Thymus (tissue), 11 donors: Measurements from ENCODE around the gene SYT8. TPM values are rescaled to one million over a fixed set of nuclear protein-coding genes. Genes with fewer than 3 reads are reported as not detected.

Experiments used
- DNase-seq, 9 donors: peaks; one replicate each; pipeline ENCODE4 v3.0.0-alpha.2; 2013; ENCODE audit warnings: low spot score in 9 of 9, low read depth in 6 of 9, missing footprints in 1 of 9
- H3K27ac ChIP-seq, 2 donors: one replicate each; pipeline ENCODE4 v1.5.1; 2013; ENCODE audit warnings: control low read depth in 1 of 2, low read depth in 1 of 2, low read length in 1 of 2, mild to moderate bottlenecking in 1 of 2, moderate library complexity in 1 of 2
- H3K27me3 ChIP-seq, 2 donors: one replicate each; pipeline ENCODE4 v1.5.1; 2013; ENCODE audit warnings: low read length in 1 of 2; ENCODE audit not compliant: control insufficient read depth in 2 of 2, insufficient read depth in 1 of 2
- H3K36me3 ChIP-seq, 2 donors: one replicate each; pipeline ENCODE4 v1.5.1; 2013; ENCODE audit warnings: low read length in 1 of 2, mild to moderate bottlenecking in 1 of 2, moderate library complexity in 1 of 2; ENCODE audit not compliant: control insufficient read depth in 2 of 2, insufficient read depth in 2 of 2
- H3K4me1 ChIP-seq, 2 donors: one replicate each; pipeline ENCODE4 v1.5.1; 2013; ENCODE audit warnings: low read length in 2 of 2; ENCODE audit not compliant: control insufficient read depth in 2 of 2, insufficient read depth in 2 of 2
- H3K4me3 ChIP-seq, 2 donors: one replicate each; pipeline ENCODE4 v1.5.1; 2013; ENCODE audit warnings: low read length in 2 of 2, control low read depth in 1 of 2, mild to moderate bottlenecking in 1 of 2
- H3K9me3 ChIP-seq, 2 donors: one replicate each; pipeline ENCODE4 v1.5.1; 2013; ENCODE audit warnings: low read length in 1 of 2, mild to moderate bottlenecking in 1 of 2; ENCODE audit not compliant: control insufficient read depth in 2 of 2, insufficient read depth in 1 of 2
- WGBS: extraction: QIAGEN DNeasy Blood & Tissue Kit; methylation state at CpG from one replicate; pipeline ENCODE4 v1.1.7; 2013; 5-methylcytosine and 5-hydroxymethylcytosine counted together
- polyA plus RNA-seq: library from polyadenylated mRNA; stranded (reverse); fragments of 200-250 nt; gene quantifications from one replicate; pipeline ENCODE4 v1.2.3, GENCODE V29; 2013
- total RNA-seq: library from RNA; stranded (reverse); fragments of 120-200 nt; gene quantifications from one replicate; pipeline ENCODE4 v1.2.4, GENCODE V29; 2013
- donor health status: healthy.

Gene SYT8
- total and polyA plus RNA-seq, 2 donors = 0.71 to 9.8 TPM

- Histone ChIP-seq H3K4me3 (no peak overlapping the region), H3K27ac (no peak overlapping the region), H3K9me3 (peaks cover 0 to 6% of the 10 kb centered on the region in 2 donors), H3K36me3 (no peaks in the 10 kb centered on the region), H3K4me1 (no peaks in the 10 kb centered on the region), H3K27me3 (no peaks in the 10 kb centered on the region)
- DNase-seq = no peak
- WGBS = 95% methylated on average over 19 of the region's 19 CpGs
These were observed 11.2 kb upstream of the SYT8 start for GRCh38 chr11:1823376-1824220.

- 96% methylated on average over 23 of the region's 23 CpGs for WGBS
- no peak for DNase-seq
- no peak overlapping the region for H3K27ac ChIP-seq
- no peaks in the 10 kb centered on the region for H3K36me3 ChIP-seq
- H3K27me3 ChIP-seq = peaks cover 0 to 4% of the 10 kb centered on the region in 2 donors
- no peak overlapping the region for H3K4me3 ChIP-seq
- no peaks in the 10 kb centered on the region for H3K4me1 ChIP-seq
- H3K9me3 ChIP-seq = peaks cover 0 to under 1% of the 10 kb centered on the region in 2 donors
These were observed 10.4 kb upstream of the SYT8 start for GRCh38 chr11:1824221-1825038.

- WGBS = 66% methylated on average over 26 of the region's 26 CpGs
- Histone ChIP-seq H3K27me3 (peaks cover 0 to 10% of the 10 kb centered on the region in 2 donors), H3K4me3 (no peak overlapping the region), H3K36me3 (no peaks in the 10 kb centered on the region), H3K4me1 (peaks cover 0 to 2% of the 10 kb centered on the region in 2 donors), H3K9me3 (no peaks in the 10 kb centered on the region), H3K27ac (no peak overlapping the region)
- DNase-seq = no peak
These were observed 9.6 kb upstream of the SYT8 start for GRCh38 chr11:1825039-1825740.

- H3K9me3 ChIP-seq = no peaks in the 10 kb centered on the region
- H3K27ac ChIP-seq = no peak overlapping the region
- WGBS = 97% methylated on average over 33 of the region's 33 CpGs
- no peak for DNase-seq
- peaks cover 0 to 9% of the 10 kb centered on the region in 2 donors for H3K4me1 ChIP-seq
- no peak overlapping the region for H3K4me3 ChIP-seq
- peaks cover 0 to 18% of the 10 kb centered on the region in 2 donors for H3K27me3 ChIP-seq
- no peaks in the 10 kb centered on the region for H3K36me3 ChIP-seq
These were observed 8.9 kb upstream of the SYT8 start for GRCh38 chr11:1825785-1826451.

- no peaks in the 10 kb centered on the region for H3K9me3 ChIP-seq
- H3K4me1 ChIP-seq = peaks cover 0 to 11% of the 10 kb centered on the region in 2 donors
- no peaks in the 10 kb centered on the region for H3K36me3 ChIP-seq
- no peak for DNase-seq
- H3K4me3 ChIP-seq = no peak overlapping the region
- H3K27me3 ChIP-seq = peaks cover 0 to 22% of the 10 kb centered on the region in 2 donors
- 93% methylated on average over 15 of the region's 15 CpGs for WGBS
- no peak overlapping the region for H3K27ac ChIP-seq
These were observed 8.2 kb upstream of the SYT8 start for GRCh38 chr11:1826552-1827094.

GRCh38 chr11:1827095-1827813 lies 7.5 kb upstream of the SYT8 start:
- H3K4me1 ChIP-seq = peaks cover 0 to 11% of the 10 kb centered on the region in 2 donors
- H3K4me3 ChIP-seq = no peak overlapping the region
- H3K36me3 ChIP-seq = no peaks in the 10 kb centered on the region
- H3K27me3 ChIP-seq = peaks cover 0 to 24% of the 10 kb centered on the region in 2 donors
- no peaks in the 10 kb centered on the region for H3K9me3 ChIP-seq
- H3K27ac ChIP-seq = no peak overlapping the region
- no peak for DNase-seq
- 93% methylated on average over 27 of the region's 27 CpGs for WGBS

- Histone ChIP-seq H3K27ac (no peak overlapping the region), H3K4me3 (no peak overlapping the region), H3K9me3 (no peaks in the 10 kb centered on the region), H3K36me3 (no peaks in the 10 kb centered on the region), H3K27me3 (peaks cover 0 to 29% of the 10 kb centered on the region in 2 donors), H3K4me1 (peaks cover 0 to 12% of the 10 kb centered on the region in 2 donors)
- DNase-seq = no peak
- 96% methylated on average over 19 of the region's 19 CpGs for WGBS
These were observed 6.9 kb upstream of the SYT8 start for GRCh38 chr11:1827931-1828330.

GRCh38 chr11:1828542-1828941 lies 6.2 kb upstream of the SYT8 start:
- peaks cover 0 to 35% of the 10 kb centered on the region in 2 donors for H3K27me3 ChIP-seq
- no peaks in the 10 kb centered on the region for H3K9me3 ChIP-seq
- 87% methylated on average over 12 of the region's 12 CpGs for WGBS
- no peaks in the 10 kb centered on the region for H3K36me3 ChIP-seq
- H3K4me1 ChIP-seq = peaks cover 0 to 14% of the 10 kb centered on the region in 2 donors
- no peak for DNase-seq
- H3K4me3 ChIP-seq = no peak overlapping the region
- no peak overlapping the region for H3K27ac ChIP-seq
